GM23338 (cell line): ENCODE data around the gene NECAP2. TPM values are rescaled to one million over a fixed set of nuclear protein-coding genes. Genes with fewer than 3 reads are reported as not detected.

Source experiments
- ATAC-seq: fragments of 200-7000 bp; cut with Tn5 transposase; 3 replicates; pipeline ENCODE4 v1.9.1; 2020
- DNase-seq: peaks from one replicate; pipeline ENCODE4 v3.0.0-alpha.2; 2015; ENCODE audit warnings: low spot score
- H2AFZ ChIP-seq: fragments of 200-600 bp; sonication (generic); 2 replicates; pipeline ENCODE4 v1.8.0; 2016; ENCODE audit warnings: antibody characterized with exemption, mild to moderate bottlenecking, moderate library complexity
- H3F3A ChIP-seq: fragments of 200-600 bp; sonication (generic); replicated peaks from 2 replicates; pipeline ENCODE4 v1.8.0; 2017; ENCODE audit warnings: antibody characterized with exemption, mixed run types, low read depth
- H3K27ac ChIP-seq: fragments of 200-600 bp; sonication (generic); 2 replicates; pipeline ENCODE4 v1.6.1; 2016; ENCODE audit warnings: low read depth
- H3K27me3 ChIP-seq: fragments of 200-600 bp; sonication (generic); 2 replicates; pipeline ENCODE4 v1.8.0; 2016; ENCODE audit warnings: mild to moderate bottlenecking, mixed run types, moderate library complexity; ENCODE audit not compliant: insufficient read depth
- H3K36me3 ChIP-seq: fragments of 200-600 bp; sonication (generic); 2 replicates; pipeline ENCODE4 v1.8.0; 2016; ENCODE audit warnings: mild to moderate bottlenecking; ENCODE audit not compliant: insufficient read depth
- H3K4me1 ChIP-seq: fragments of 200-600 bp; sonication (generic); 2 replicates; pipeline ENCODE4 v1.8.0; 2016; ENCODE audit warnings: mild to moderate bottlenecking, moderate library complexity; ENCODE audit not compliant: insufficient read depth
- H3K4me2 ChIP-seq: fragments of 200-600 bp; sonication (generic); 2 replicates; pipeline ENCODE4 v1.7.1; 2017; ENCODE audit warnings: mixed run types
- H3K4me3 ChIP-seq: fragments of 200-600 bp; sonication (generic); 2 replicates; pipeline ENCODE4 v1.6.1; 2016; ENCODE audit warnings: mixed run types
- H3K79me2 ChIP-seq: fragments of 200-600 bp; sonication (generic); replicated peaks from 2 replicates; pipeline ENCODE4 v1.8.0; 2017; ENCODE audit warnings: mild to moderate bottlenecking; ENCODE audit not compliant: insufficient read depth
- H3K9me2 ChIP-seq: fragments of 200-600 bp; sonication (generic); 2 replicates; pipeline ENCODE4 v1.8.0; 2017; ENCODE audit not compliant: insufficient read depth
- H4K20me1 ChIP-seq: fragments of 200-600 bp; sonication (generic); replicated peaks from 2 replicates; pipeline ENCODE4 v1.8.0; 2017; ENCODE audit warnings: mild to moderate bottlenecking; ENCODE audit not compliant: insufficient read depth
- H3K27ac Mint-ChIP-seq: 2 replicates; pipeline ENCODE4 v1.8.0; 2020; ENCODE audit warnings: inconsistent platforms, mild to moderate bottlenecking, moderate library complexity, mixed read lengths
- H3K27me3 Mint-ChIP-seq: 3 replicates; pipeline ENCODE4 v1.8.0; 2022; ENCODE audit warnings: low read depth, mild to moderate bottlenecking, moderate library complexity, mixed read lengths, inconsistent platforms; ENCODE audit not compliant: insufficient read depth, poor library complexity
- H3K36me3 Mint-ChIP-seq: 3 replicates; pipeline ENCODE4 v1.8.0; 2021; ENCODE audit warnings: low read depth, mild to moderate bottlenecking, inconsistent platforms, moderate library complexity, mixed read lengths
- H3K4me1 Mint-ChIP-seq: 3 replicates; pipeline ENCODE4 v1.8.0; 2020; ENCODE audit warnings: mild to moderate bottlenecking, inconsistent platforms, mixed read lengths
- H3K4me3 Mint-ChIP-seq: 3 replicates; pipeline ENCODE4 v1.8.0; 2021; ENCODE audit warnings: moderate library complexity, mild to moderate bottlenecking, inconsistent platforms, mixed read lengths
- H3K9me3 Mint-ChIP-seq: 3 replicates; pipeline ENCODE4 v1.8.0; 2020; ENCODE audit warnings: moderate library complexity, mild to moderate bottlenecking, inconsistent platforms, mixed read lengths
- CREB1 ChIP-seq: fragments of 250-450 bp; sonication (Bioruptor Pico); IDR thresholded peaks from 2 replicates; pipeline ENCODE4 v1.5.0; 2020; ENCODE audit warnings: low read depth, mild to moderate bottlenecking, moderate library complexity
- CTCF ChIP-seq, 2 experiments: fragments of 200-600 bp in 1 of 2; sonication (generic) in 1 of 2; conservative IDR thresholded peaks; 2 replicates each; pipeline versions ENCODE4 v1.5.1 to v1.6.1; 2016 to 2017; ENCODE audit warnings: antibody characterized with exemption in 2 of 2, low read depth in 2 of 2, mild to moderate bottlenecking in 2 of 2, moderate library complexity in 1 of 2
- ETS1 ChIP-seq: IDR thresholded peaks from 2 replicates; pipeline ENCODE4 v1.6.1; 2016; ENCODE audit warnings: antibody characterized with exemption
- EZH2 ChIP-seq: fragments of 200-600 bp; sonication (generic); IDR thresholded peaks from one replicate; pipeline ENCODE4 v1.8.0; 2017; ENCODE audit warnings: antibody characterized with exemption, mild to moderate bottlenecking, low read depth; ENCODE audit not compliant: unreplicated experiment
- EZH2phosphoT487 ChIP-seq: fragments of 200-600 bp; sonication (generic); IDR thresholded peaks from one replicate; pipeline ENCODE4 v1.8.1; 2018; ENCODE audit warnings: antibody characterized with exemption; ENCODE audit not compliant: unreplicated experiment
- JUNB ChIP-seq: IDR thresholded peaks from one replicate; pipeline ENCODE4 v1.6.1; 2016; ENCODE audit warnings: antibody characterized with exemption; ENCODE audit not compliant: unreplicated experiment
- NANOG ChIP-seq: IDR thresholded peaks from 2 replicates; pipeline ENCODE4 v1.6.1; 2016; ENCODE audit warnings: antibody characterized with exemption, borderline replicate concordance
- POLR2AphosphoS5 ChIP-seq: IDR thresholded peaks from 2 replicates; pipeline ENCODE4 v1.6.1; 2016; ENCODE audit warnings: antibody characterized with exemption, low read depth
- REST ChIP-seq: IDR thresholded peaks from one replicate; pipeline ENCODE4 v1.6.1; 2018; ENCODE audit warnings: antibody characterized with exemption; ENCODE audit not compliant: unreplicated experiment
- STAT1 ChIP-seq: IDR thresholded peaks from one replicate; pipeline ENCODE4 v1.6.1; 2016; ENCODE audit warnings: antibody characterized with exemption; ENCODE audit not compliant: unreplicated experiment
- ZNF114 ChIP-seq: fragments of 250-450 bp; sonication (Bioruptor Pico); IDR thresholded peaks from 2 replicates; pipeline ENCODE4 v1.5.0; 2020; ENCODE audit warnings: mild to moderate bottlenecking, moderate library complexity
- ZNF331 ChIP-seq: fragments of 250-450 bp; sonication (Bioruptor Pico); IDR thresholded peaks from 2 replicates; pipeline ENCODE4 v1.5.0; 2020; ENCODE audit warnings: low read depth, mild to moderate bottlenecking, moderate library complexity
- polyA plus RNA-seq: library from polyadenylated mRNA; unstranded; fragments of >200 nt; fragmentation: Nextera tagmentation; extraction: Ambion mirVana; gene quantifications from 2 replicates; pipeline ENCODE4 v1.2.1, GENCODE V29; 2016
- total RNA-seq: library from RNA; depleted of rRNA; stranded (reverse); fragments of >200 nt; shearing (Covaris generic); gene quantifications from 2 replicates; pipeline ENCODE4 v1.2.3, GENCODE V29; 2014

NECAP2 gene
- total and polyA plus RNA-seq, 2 experiments from 2014 or later: 20.2 to 28.9 TPM

GRCh38 chr1:16440131-16440469 lies 424 bp upstream of the NECAP2 start:
- H3K4me1 Mint-ChIP-seq: 0 out of 3 replicates have a peak, but pooled peaks cover 7% of the 10 kb centered on the region
- ATAC-seq (peak; percentile 66), DNase-seq (peak; percentile 75)
- Histone ChIP-seq H3K36me3 (no peaks in the 10 kb centered on the region), H3K4me1 (no peaks in the 10 kb centered on the region; the same call in 1 of the 2 replicates), H3K27ac (0 out of 2 replicates have a peak overlapping the region, but pooled peaks have one; percentile 16), H3K79me2 (peaks cover 16% of the 10 kb centered on the region), H4K20me1 (peaks cover 27% of the 10 kb centered on the region; the same call in 1 of the 2 replicates), H3K27me3 (peaks cover 10% of the 10 kb centered on the region; the same call in 1 of the 2 replicates), H3K9me2 (no peaks in the 10 kb centered on the region), H3K4me2 (peak overlapping the region; percentile 72), H2AFZ (peak overlapping the region; percentile 94), H3F3A (peaks cover 8% of the 10 kb centered on the region), H3K4me3 (peak overlapping the region; percentile 95)
- TF ChIP-seq REST: no peak
- no peak for TF ChIP-seq JUNB
- TF ChIP-seq ZNF114 (CRISPR knock-in tag): peak; percentile 60; the same call in 1 of the 2 replicates
- H3K9me3 Mint-ChIP-seq: no peaks in the 10 kb centered on the region
- peaks cover 10% of the 10 kb centered on the region; the same call in 2 of the 3 replicates for H3K36me3 Mint-ChIP-seq
- peak overlapping the region; percentile 95 for H3K4me3 Mint-ChIP-seq
- peaks cover 14% of the 10 kb centered on the region for H3K27me3 Mint-ChIP-seq
- H3K27ac Mint-ChIP-seq: peak overlapping the region; percentile 64

- H4K20me1 ChIP-seq: peaks cover 35% of the 10 kb centered on the region; the same call in 1 of the 2 replicates
- no peaks in the 10 kb centered on the region for H3K9me2 ChIP-seq
- Mint-ChIP-seq H3K36me3 (peaks cover 12% of the 10 kb centered on the region), H3K4me3 (peak overlapping the region; percentile 95), H3K4me1 (0 out of 3 replicates have a peak, but pooled peaks cover 7% of the 10 kb centered on the region), H3K27me3 (peaks cover 14% of the 10 kb centered on the region), H3K27ac (no peak overlapping the region; the same call in 1 of the 2 replicates), H3K9me3 (no peaks in the 10 kb centered on the region)
- peaks cover 8% of the 10 kb centered on the region for H3F3A ChIP-seq
- peaks cover 16% of the 10 kb centered on the region for H3K79me2 ChIP-seq
- H3K27me3 ChIP-seq: peaks cover 10% of the 10 kb centered on the region; the same call in 1 of the 2 replicates
- no peak overlapping the region for H2AFZ ChIP-seq
- peak overlapping the region; percentile 86 for H3K4me2 ChIP-seq
- peak overlapping the region; percentile 95 for H3K4me3 ChIP-seq
- H3K4me1 ChIP-seq: no peaks in the 10 kb centered on the region; the same call in 1 of the 2 replicates
- DNase-seq (no peak), ATAC-seq (no peak)
- H3K27ac ChIP-seq: no peak overlapping the region
- H3K36me3 ChIP-seq: no peaks in the 10 kb centered on the region
- TF ChIP-seq POLR2AphosphoS5 (no peak), STAT1 (no peak), ETS1 (no peak), EZH2phosphoT487 (no peak), EZH2 (no peak), ZNF331 (CRISPR knock-in tag) (no peak), JUNB (no peak), NANOG (no peak), CTCF (conservative IDR thresholded peaks at IDR 0.05; ENCODE audit: low read depth in 2 of 2) (no peak), CREB1 (CRISPR knock-in tag) (no peak), ZNF114 (CRISPR knock-in tag) (no peak)
These were observed 750 bp downstream of the NECAP2 start for GRCh38 chr1:16441282-16441665.
